ENCODE measurements around the gene RBMS3.
"Not testable (repeated sequence)": the region's sequence is repeated elsewhere in the genome, so short reads cannot be mapped to it uniquely, and the experiment has no call there.

RBMS3 gene

GRCh38 chr3:29280404-29281093, at the start of gene RBMS3:
Gene RBMS3, plus strand, starts transcription at chr3:29281071.
- DNase-seq (ENCODE audit: low spot score), result no peak

- DNase-seq (ENCODE audit: low spot score), result not testable (repeated sequence)
Observed at GRCh38 chr3:29233126-29233525, 47.7 kb upstream of the RBMS3 start.

GRCh38 chr3:29236146-29236840, 44.6 kb upstream of the RBMS3 start:
- no peak for DNase-seq (ENCODE audit: low spot score)

DNA sequence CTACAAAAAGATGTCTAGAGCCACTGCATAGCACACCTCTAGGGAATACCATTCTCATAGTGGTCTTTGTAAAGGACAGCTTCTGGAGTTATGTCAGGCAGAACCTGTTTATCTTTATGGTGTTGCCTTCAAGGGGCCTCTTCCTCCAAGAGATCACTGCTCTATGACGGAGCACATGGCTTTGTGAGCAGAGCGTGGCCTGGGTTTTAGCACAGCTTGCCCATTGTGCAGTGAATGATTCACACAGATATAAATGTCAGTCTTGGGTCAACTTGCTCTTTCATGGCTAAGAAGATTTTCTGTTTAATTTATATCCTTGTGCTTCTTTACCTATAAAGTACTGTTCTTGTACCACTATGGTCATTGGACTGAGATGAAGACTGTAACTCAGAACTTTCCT, 41.5 kb upstream of the RBMS3 start:
- no peak for DNase-seq (ENCODE audit: low spot score)

GRCh38 chr3:29240248-29240647, 40.6 kb upstream of the RBMS3 start:
- DNase-seq (ENCODE audit: low spot score), result no peak

GRCh38 chr3:29240887-29241286, 40.0 kb upstream of the RBMS3 start:
- DNase-seq (ENCODE audit: low spot score), result no peak

- no peak for DNase-seq (ENCODE audit: low spot score)
Observed at GRCh38 chr3:29241855-29242254, 39.0 kb upstream of the RBMS3 start.

GRCh38 chr3:29242296-29242695, 38.6 kb upstream of the RBMS3 start:
- DNase-seq (ENCODE audit: low spot score), result no peak

- DNase-seq (ENCODE audit: low spot score), result no peak
Observed at GRCh38 chr3:29245441-29245840, 35.4 kb upstream of the RBMS3 start.

DNA sequence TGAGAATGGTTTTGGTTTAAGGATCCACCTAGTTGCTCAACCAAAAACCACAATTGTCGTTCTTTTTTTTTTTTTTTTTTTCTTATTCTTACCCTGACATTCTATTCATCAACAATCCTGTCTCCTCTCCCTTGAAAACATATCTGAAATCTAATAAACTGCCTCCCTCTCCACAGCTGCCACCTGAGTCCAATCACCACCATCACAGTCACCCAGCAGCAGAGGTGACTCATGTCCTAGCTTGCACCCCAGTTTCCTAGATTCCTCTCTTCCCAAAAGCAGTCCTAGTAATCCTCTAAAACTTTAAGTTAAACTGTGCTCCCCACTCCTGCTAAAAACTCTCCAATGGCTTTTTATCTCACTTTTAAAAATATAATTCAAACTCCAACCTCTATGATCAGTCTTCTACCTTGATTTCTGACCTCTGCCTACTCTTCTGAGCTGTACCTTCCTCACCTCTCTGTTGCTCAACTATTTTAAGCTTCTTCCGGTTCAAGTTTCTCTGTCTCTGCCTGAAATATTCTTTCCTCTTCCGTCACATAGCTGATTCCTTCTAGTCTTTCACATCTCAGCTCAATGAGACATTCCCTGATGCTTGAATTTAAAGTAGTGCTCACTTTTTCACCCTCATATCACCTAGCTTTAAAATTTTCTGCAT, 33.7 kb upstream of the RBMS3 start:
- DNase-seq (ENCODE audit: low spot score), result no peak

GRCh38 chr3:29249829-29250345, 31.0 kb upstream of the RBMS3 start:
- DNase-seq (ENCODE audit: low spot score), result no peak

- DNase-seq (ENCODE audit: low spot score), result no peak
Observed at GRCh38 chr3:29255854-29256696, 24.8 kb upstream of the RBMS3 start.

DNA sequence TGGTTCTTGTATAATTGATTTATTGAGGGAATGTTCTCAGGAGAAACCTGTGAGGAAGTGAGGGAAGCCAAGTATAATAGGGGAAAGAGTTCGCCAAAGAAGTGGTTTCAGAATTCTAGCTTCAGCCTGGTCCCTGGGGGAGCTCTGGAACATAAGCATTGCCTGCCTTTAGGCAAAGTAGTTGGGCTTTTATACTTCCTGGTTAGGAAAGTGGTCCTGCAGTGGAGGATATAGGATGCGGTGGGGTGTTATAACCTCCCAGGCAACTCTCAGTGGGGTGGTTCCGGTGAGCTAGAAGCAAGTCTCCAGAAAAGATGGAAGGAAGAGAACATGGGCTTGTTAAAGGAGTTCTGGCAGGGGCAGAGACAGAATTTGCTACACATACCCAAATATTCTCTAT, 22.7 kb upstream of the RBMS3 start:
- no peak for DNase-seq (ENCODE audit: low spot score)

DNA sequence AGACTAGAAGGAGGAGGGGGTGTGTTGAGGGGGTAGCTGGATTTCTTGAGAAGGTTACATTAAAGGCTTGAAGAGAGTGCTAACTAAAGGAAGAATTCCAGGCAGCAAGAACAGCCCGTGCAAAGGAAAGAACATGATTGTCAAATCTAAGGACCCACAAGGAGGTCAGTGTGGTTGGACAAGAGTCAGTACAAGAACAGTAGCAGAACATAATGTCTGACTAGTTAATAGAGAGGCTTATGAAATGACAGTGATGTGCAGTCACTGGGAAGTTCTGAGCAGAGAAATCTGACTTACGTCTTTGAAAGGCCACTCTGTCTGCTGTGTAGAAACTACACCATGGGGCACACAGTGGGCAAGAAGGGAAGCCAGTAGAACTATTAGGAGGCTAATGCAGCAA, 19.8 kb upstream of the RBMS3 start:
- no peak for DNase-seq (ENCODE audit: low spot score)

DNA sequence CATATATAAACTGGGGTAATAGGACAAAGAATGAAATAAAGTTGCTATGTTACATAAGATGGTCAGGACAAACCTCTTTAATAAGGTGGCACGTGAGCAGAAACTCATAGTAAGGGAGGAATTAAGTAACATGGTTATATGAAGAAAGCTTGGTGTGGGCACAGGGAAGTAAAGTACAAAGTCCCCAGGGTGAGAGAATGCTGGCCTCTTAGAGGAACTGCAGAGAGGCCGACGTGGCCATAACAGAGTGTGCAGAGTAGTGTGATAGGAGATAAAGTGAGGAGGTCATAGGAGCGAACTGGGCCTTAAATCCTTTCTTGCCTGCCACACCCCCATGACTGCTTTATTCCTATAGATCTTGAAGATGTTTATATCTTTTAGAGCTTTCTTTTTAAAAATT, 17.4 kb upstream of the RBMS3 start:
- no peak for DNase-seq (ENCODE audit: low spot score)

DNA sequence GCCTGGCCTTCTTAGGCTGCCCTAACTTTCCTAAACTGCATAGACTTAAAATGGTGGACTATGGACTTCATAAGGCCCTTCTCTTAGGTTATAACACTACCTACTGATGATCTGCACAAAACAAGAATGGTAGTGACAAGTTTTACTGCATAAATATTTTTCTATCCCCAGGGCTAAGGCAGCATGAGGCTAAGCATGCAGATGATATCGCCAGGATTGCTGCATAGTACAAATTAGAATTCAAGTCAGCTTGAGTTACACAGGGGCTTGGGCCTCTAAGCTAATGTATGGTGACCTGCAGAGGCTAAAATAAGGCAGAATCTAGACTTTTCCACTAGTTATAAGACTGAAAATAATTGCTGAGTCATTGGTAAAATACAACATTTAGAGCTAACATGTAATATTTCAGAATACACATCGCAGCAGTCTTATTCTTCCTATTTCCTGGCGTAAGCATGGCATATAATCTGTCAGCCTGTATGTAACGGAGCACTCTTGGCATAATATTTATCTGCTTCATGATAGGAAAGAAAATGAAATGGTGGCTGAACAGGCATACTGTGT, 15.3 kb upstream of the RBMS3 start:
- no peak for DNase-seq (ENCODE audit: low spot score)

- no peak for DNase-seq (ENCODE audit: low spot score)
Observed at GRCh38 chr3:29267226-29267625, 13.6 kb upstream of the RBMS3 start.

- no peak for DNase-seq (ENCODE audit: low spot score)
Observed at GRCh38 chr3:29268651-29269050, 12.2 kb upstream of the RBMS3 start.

DNA sequence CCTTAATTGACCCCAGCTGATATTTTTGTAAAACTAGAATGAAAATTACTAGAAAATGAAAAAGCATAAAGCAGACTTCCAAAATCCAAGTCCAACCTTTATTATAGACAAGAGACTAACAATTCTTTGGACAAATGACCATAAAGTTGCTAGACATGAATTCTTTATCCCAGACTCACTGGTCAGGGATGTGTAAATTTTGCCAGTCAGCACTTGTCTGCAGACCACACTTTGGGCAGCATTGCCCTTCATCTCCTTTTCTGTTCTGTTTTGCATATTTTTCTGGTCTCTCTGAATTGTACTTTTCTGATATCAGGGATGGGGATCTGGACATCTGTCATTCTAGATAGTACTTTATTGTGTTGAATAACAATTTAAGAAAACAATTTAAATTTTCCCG, 10.1 kb upstream of the RBMS3 start:
- DNase-seq (ENCODE audit: low spot score), result no peak

DNA sequence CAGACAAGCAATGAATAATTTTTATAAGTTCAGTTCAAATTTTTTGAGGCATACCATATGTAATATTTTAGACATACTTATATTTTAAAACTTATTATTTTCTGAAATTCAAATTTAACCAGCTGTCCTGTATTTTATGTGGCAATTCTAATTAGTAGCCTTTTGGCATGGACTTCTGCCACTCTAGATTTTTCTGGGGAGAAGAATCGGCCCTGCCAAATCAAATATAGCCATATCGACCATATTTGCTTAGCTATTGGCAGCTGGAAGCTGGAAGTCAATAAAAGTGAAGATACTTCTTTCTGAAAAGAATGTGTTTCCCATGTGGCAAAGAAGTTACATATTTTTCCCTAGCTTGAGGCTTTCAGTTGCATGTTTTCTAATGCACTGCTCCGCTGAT, 9.4 kb upstream of the RBMS3 start:
- no peak for DNase-seq (ENCODE audit: low spot score)

- DNase-seq (ENCODE audit: low spot score), result no peak
Observed at GRCh38 chr3:29274667-29275066, 6.2 kb upstream of the RBMS3 start.

DNA sequence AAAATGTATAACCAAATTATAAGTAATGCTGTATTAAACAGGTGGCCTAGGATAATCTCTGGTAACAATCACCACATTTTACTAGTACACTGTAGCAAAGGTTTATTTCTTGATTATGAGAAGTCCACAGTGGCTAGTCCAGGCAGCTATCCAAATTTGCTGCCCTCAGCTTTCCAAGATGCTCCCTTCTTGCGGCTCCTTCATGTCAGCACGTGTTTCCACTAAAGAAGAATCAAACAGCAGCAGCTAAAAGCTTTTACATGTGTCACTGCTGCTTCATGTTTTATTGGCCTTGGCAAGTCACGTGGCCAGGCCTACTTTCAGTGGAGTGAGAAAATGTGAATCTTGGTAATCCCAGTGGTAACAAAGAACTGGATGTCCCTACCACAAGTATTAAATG, 5.6 kb upstream of the RBMS3 start:
- DNase-seq (ENCODE audit: low spot score), result no peak
